ENCODE data around the gene SEC14L1. TPM values are rescaled to one million over a fixed set of nuclear protein-coding genes. Genes with fewer than 3 reads are reported as not detected.
"Not testable (repeated sequence)": the region's sequence is repeated elsewhere in the genome, so short reads cannot be mapped to it uniquely, and the experiment has no call there.

The SEC14L1 gene
- total RNA-seq, 1 donor from 2014 or later: 71.6 TPM

DNA sequence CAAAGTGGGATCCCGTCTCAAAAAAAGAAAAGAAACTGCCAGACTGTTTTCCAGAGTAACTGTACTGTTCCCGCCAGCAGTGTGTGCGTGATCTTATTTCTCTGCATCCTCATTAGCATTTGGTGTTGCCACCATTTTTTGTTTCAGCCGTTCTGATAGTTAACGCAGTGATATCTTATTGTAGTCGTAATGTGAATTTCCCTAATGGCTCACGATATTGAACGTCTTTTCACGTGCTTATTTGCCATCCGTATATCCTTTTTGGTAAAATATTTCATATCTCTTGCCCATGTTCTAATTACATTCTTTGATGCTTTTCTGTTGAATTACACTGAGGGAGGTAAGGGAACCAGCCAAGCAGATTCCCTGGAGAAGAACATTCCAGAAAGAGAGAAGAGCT, 92.4 kb downstream of the SEC14L1 start:
- intact Hi-C loops (cut with micrococcal nuclease): no loop called here

DNA sequence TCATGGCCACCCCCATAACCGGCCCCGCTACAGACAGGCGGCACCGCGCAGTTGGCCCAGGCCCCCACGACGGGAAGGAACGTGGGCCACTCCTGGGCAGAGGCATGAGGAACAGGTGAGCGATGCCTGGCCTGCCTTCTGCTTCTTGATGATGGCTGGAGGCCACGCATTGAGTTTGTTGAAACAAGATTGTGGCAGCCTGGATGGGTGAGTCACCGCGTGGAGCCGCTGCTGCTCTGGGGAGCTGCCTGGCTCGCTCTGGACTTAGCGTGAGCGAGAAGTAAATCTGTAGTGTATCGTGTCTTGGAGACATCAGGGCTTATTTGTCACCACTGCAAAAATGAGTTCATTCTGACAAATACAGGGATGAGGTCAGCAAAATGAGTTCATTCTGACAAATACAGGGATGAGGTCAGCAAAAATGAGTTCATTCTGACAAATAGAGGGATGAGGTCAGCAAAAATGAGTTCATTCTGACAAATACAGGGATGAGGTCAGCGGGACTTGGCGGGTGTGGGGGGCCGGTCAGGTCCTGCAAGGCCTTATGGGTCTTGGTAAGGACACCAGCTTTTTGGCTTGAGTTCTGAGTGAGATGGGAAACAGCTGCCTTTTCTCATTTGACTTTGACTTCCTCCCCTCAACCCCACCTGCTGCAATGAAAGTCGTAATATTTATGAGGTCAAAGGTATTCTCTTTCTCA, 93.0 kb downstream of the SEC14L1 start:
- intact Hi-C loops (cut with micrococcal nuclease): no loop called here

DNA sequence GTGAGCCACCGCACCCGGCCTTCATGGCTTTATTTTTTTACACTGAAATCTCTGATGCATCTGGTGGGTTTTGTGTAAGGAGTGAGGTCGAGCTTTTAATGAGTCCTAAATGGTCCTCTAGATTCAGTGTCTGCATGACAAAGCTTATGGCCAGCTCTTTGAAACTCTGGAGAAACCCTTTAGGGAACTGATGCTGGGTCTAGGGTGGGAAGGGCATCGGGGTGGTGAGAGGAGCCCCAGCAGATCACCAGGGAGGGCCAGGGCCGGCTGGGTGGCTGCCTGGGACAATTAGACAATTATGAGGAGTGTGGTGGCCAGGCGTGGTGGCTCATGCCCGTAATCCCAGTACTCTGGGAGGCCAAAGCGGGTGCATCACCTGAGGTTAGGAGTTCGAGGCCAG, 93.9 kb downstream of the SEC14L1 start:
- intact Hi-C loops (cut with micrococcal nuclease): no loop called here

DNA sequence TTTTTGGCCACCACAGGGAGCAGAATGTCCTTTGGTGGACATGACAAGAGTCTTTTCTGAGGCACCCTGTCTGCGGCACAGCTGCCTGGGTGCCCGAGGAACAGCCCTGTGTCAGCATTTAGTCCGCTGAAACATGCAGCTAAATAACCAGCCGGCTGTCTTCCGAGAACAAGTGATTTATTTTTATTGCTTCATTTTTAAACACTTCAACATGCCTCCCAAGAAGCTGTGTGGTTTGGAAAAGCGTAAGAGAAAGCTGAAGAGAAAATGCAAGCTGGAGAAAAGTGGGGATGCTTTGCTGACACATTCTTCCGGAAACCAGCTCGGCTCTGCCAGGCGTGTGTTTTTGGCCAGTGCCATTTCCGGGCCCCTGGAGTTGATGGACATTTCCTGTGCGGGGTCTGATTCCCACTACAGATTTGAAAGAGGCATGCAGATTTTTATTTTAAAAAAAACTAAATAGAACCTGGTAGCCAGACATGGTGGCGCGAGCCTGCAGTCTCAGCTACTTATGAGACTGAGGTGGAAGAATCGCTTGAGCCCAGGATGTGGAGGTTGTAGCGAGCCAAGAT, 94.7 kb downstream of the SEC14L1 start:
- intact Hi-C loops (cut with micrococcal nuclease): no loop called here

DNA sequence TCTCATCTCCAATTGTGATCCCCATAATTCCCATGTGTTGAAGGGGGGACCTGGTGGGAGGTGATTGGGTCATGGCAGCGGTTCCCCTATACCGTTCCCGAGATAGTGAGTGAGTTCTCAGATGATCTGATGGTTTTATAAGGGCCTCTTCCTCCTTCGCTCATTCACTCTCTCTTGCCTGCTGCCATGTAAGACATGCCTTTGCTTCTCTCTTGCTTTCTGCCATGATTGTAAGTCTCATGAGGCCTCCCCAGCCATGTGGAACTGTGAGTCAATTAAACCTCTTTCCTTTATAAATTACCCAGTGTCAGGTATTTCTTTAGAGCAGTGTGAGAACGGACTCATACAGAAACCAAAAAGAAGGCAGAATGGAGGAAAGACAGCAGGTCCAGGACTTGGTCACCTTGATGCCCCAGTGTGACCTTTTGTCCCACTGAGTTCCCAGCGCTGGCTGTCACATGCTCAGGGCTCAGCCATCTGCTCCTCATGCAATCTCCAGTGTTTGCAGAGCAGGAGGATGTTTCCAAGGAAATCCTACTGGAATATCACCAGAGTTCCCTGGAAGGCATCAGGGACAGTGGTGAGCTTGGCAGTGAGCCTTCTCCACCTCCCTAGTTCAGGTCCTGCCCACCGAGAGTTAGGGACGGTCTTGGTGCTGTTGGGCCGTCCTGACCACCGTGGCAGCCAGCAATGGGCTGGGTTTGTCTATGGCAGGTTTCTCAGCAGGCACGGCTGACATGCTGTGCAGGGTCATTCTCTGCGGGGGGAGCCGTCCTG, 96.7 kb downstream of the SEC14L1 start:
- intact Hi-C loops (cut with micrococcal nuclease): no loop called here

DNA sequence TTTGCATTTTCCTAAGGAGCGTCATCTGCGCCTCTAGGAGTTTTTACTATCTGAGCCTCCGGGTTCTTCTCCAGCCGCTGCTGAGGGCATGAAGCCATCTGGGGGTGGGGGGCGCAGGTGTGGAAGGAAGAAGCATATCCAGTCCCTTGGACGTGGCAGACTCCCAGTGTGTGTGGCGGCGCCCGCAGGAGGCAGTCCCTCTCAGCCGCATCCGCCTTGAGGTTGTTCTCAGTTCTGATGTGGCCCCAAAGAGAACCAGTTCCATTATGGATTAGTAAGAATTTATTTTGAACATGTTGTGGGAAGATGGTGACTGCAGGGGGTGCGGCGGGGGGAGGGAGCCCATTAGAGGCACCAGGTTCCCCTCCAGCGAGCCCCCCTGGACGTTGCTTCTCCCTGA, 100.2 kb downstream of the SEC14L1 start:
- intact Hi-C loops (cut with micrococcal nuclease): no loop called here

DNA sequence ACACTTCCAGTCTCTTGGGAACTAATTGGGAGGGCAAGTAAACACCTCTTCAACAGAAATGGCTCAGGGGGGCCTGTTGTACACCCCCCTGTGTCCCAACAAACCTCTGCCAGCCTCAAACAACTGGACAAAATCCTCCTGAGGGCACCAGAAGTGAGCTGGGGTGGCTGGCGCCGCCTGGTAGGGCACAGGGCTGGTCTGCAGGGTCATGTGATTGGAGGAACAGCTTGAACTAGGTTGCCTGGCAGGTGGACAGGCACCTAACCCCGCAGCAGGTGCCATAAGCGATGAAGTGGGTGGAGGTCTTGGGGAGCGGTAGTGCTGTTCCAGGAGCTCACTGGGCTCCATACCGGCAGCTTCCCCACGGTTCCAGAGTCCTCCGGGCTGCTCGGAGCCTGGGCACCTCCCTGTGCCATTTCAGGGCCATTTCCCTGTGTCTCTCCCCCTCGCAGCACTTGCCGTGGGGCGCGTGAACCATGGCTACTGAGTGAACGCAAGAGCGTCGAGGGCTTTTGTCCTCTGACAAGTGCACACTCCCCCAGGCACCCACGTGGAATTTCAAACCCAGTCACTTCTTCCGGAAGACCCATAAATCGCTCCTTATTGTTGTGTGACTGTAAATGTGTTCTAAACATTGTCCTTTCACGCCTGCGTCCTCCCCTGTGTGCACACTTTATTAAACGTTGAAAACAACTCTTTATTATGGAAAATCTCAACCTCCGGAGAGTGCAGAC, 101.5 kb downstream of the SEC14L1 start:
- intact Hi-C loops (cut with micrococcal nuclease): no loop called here

DNA sequence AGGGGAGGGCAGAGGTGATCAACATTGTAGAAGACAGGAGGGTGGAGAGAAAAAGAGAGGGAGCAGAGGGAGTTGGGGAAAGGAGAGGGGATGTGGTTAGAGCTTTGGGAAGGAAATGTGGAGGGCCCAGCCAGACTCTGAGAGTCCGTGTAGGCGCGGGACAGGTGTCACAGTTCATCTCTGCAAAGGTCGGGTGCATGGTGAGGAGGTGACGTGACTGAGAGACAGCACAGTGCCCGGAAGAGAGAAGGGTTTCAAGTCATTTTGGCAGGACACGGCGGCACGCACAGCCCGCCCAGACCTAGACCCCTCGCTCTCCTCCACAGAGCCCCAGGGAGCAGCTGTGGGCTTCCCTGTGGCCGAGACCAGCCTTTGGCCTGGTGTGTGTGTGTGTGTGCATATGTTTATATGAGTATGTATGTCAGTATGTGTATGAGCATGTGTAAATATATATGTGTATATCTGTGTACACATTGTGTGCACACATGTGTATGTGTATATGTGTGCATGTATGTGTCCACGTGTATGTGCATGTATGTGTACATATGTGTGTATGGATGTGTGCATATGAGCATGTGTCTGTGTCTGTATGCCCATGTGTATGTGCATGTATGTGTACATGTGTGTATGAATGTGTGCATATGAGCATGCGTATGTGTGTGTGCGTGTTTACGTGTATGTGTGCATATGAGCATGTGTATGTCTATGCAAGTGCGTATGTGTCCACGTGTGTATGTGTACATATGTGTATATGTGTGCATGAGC, 104.6 kb downstream of the SEC14L1 start:
- intact Hi-C loops (cut with micrococcal nuclease): no loop called here

DNA sequence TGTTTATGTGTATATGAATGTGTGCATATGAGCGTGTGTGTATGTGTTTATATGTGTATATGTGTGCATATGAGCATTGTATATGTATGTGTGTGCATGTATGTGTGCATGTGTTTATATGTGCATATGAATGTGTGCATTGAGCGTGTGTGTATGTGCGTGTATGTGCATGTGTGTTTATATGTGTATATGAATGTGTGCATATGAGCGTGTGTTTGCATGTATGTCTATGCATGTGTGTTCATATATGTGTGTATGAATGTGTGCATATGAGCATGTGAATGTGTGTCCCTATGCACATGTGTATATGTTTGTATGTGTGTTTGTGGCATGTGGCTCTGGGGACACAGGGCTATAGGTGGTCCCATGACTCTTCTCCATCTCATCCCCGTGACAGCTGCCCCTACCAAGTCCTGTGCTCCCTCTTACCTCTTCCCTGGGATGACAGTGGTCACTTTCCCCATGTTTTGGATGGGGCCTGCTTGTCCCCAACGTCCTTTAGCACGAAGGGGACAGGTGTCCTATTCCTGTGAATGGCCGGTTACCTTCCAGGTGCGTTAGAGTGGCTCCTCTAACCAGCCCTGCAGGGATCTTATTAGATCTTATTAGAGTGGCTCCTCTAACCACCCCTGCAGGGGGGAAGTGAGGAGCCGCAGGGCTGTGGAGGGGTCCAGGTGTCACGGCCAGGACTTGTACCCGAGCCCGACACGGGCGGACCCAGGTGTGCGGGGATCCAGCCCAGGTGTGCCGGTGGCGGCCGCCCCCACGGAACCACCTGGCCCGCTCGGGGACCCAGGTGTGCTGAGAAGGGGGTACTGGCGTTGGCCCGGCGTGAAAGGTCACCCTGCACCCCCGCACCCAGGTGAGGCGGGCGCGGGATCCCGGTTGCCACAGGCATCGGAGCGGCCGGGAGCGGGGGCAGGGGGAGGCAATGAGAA, 105.6 kb downstream of the SEC14L1 start:
- intact Hi-C loops (cut with micrococcal nuclease): loop anchor here (1.0 kb wide), 2 partner anchors 160 to 378 kb away; partner anchors contain the start of gene MGAT5B

DNA sequence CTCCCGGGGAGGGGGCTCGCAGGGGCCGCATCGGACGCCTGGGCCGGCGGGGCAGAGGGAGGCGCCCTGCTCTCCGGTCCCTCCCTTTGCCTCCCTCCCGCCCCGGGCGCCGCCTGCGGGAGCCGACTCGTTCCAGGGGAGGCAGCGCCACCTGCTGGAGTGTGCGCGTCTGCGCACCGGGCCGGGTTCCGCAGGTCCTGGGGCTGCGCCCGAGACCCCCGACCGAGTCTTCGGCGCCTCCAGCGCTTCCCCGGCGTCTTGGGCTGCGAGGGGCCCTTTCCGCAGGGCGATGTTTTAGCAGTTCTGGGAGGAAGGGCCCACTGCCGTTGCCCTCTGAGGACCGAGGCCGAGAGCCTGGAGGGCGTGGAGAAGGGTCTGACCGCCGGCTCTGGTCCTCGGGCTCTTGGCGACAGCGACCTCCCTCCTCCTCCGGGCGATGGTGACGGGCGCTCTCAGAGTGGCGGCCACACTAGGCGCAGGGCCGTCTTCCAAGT, 106.3 kb downstream of the SEC14L1 start:
- intact Hi-C loops (cut with micrococcal nuclease): loop anchor here (1.0 kb wide), 2 partner anchors 161 to 379 kb away; partner anchors contain the start of gene MGAT5B

DNA sequence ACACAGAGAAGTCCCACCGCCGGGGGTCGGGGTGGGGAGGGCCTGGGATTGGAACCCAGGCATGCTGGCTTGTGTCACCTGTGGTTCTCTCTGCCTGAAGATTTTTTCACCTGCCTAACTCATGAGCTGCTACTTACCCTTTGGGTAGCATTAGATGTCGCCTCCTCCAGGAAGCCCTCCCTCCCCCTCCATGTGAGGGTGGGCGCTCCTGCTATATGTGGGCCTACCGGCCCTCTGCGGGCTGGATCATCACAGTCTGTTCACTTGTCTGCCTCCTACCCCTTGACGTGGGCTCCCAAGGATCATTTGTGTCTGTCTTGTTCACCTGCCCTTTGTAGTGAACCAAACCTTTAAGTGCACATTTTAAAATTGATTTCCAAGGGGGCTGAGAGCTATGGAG, 106.8 kb downstream of the SEC14L1 start:
- intact Hi-C loops (cut with micrococcal nuclease): loop anchor here (1.0 kb wide), 2 partner anchors 161 to 379 kb away; partner anchors contain the start of gene MGAT5B

DNA sequence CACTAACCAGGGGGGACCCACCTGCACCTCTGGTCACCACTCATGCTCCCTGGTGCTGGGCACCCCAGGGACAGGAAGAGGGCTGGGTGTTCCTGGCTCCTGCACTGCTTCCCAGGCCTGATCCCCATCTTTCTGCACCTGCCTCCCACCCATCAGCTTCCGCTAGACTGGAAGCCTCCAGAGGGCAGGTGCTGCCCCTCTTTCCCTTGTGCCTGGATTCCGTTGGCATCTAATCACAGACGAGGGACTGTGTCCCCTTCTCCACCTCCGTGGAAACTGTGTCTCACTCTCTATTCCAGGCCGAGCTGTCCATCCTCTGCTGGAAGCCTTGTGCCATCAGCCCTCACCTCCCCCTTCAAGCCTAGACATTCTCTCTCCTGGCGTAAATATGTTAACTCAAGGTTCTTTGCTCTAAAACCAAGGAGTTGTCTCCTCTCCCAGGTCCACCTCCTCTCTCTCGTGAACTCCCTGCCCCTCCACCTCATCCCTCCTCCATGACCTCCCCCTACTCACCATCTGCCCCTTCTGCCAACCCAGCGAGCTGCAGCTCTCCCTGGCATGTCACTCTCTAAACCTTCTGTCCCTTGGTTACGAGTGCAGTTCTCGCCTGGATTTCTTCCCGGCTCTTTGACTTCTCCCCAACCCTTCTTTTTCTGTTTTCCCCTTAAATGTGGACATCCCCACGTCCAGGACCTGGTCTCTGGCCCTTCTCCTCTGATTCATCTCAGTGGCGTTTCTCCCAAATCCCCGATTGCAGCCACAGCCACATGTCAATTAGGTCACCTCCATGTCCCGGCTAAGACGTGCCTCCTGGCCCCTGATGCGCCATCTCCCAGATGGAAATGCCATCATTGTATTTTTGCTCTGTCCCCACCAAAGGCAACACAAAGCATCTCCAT, 107.7 kb downstream of the SEC14L1 start:
- intact Hi-C loops (cut with micrococcal nuclease): no loop called here

DNA sequence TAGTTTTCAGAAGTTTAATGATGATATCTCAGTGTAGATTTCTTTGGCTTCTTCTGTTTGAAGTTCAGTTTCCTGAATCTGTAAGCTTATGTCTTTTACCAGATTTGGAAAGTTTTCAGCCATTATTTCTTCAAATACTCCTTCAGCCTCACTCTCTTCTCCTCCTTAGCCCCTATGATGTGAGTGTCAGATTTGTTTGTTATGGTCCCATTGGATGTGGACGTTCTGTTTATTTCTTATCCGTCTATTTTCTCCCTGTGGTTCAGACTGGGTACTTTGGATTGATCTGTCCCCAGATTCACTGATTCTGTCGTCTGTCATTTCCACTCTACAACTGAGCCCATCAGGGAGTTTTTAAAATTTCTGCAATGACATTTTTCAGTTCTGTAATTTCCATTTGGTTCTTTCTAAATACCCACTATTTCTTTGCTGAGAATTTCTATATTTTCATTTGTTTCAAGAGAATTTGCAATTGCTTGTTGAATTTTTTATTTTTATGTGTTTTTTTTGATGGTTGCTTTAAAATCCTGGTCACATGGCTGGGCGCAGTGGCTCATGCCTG, 110.9 kb downstream of the SEC14L1 start:
- intact Hi-C loops (cut with micrococcal nuclease): no loop called here

DNA sequence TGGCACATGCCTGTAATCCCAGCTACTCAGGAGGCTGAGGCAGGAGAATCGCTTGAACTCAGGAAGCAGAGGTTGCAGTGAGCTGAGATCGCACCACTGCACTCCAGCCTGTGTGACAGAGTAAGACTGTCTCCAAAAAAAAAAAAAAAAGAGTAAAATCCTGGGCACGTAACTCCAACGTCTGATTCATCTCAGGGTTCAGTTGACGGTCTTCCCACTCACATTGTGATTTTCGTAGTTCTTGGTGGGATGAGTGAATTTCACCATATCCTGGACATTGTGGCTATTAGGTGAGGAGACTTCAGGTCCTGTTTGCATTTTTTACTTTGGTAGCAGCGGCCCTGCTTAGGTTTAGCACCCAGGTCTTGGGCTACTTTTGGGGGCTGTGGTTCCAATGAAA, 111.5 kb downstream of the SEC14L1 start:
- intact Hi-C loops (cut with micrococcal nuclease): not testable (repeated sequence)

DNA sequence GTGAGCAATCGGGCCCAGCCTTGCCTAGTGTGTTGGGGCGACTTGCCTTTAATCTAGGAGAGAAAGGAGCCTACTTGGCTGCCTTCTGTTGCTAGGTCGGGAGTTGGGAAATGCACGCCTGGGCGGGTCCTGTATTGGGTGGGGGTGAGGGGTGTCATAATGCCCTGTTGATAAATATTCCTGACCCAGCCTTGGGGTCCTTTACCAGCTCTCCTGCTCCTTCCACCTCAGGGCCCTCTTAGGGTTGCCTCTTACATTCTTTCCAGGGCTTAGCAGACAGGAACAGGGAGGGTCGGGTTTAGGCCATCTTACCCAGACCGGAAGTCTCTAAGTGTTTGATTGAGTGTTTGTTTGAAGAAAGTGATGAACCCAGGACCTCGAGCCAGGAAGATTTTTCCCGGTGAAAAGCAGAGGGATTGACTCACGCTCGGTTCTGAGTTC, 112.9 kb downstream of the SEC14L1 start:
- intact Hi-C loops (cut with micrococcal nuclease): no loop called here

DNA sequence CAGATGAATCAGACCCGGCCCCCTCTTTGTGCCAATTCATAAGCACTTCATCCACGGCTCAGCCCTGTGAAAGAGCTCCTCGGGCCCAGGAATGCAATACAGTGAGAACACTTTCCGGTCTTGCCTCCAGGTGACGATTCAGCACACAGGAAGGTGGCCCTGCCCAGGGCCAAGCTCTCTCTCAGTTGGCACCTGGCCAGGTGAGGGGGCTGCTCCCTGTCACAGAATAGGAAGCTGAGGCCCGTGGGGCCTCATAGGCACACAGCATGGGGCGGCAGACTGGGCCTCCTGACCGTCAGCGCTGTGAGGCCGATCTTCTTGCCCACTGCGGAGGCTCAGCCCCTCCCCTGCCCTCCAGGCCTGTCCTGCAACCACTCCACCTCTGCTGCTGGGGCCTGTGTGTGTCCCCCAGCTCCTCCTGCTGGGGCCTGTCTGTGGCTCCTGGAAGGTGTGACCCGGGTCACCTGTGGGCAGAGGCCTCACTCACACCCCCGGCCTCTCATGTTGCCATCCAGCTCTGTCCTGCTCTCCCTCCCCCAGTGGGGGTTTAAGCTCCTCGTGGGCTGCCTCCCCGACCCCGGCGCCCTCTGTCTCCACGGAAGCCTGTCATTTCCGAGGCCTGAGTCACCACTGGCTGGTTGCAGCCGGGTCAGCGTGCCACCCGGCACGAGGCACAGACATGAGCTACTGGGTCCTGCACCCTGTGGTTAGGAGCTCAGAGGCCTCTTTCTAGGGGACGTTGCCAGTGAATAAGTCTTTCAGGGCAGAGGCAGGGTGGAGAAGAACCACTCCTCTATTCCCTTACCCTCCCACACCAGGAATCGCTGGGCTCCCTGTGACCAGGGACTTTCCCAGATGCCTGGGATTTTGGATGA, 114.4 kb downstream of the SEC14L1 start:
- intact Hi-C loops (cut with micrococcal nuclease): no loop called here

DNA sequence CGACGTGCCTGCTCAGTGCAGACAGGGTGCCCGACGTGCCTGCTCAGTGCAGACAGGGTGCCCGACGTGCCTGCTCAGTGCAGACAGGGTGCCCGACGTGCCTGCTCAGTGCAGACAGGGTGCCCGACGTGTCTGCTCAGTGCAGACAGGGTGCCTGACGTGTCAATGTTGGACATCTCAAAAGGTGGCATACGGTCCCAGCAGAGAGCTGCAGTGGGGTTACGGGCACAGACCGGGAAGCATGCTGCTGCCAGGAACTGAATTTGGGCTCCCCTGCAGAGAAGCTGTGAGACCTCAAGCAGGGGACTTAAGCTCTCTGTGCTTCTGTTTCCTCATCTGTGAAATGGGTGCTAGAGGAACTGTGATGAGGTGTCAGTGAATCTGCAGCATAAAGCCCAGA, 115.2 kb downstream of the SEC14L1 start:
- intact Hi-C loops (cut with micrococcal nuclease): not testable (repeated sequence)

All from T-helper 2 cell treated with Interferon-gamma antibody and Interleukin-4, amounts not matched to agents 100 ng/mL and 5 ng/mL, for 36 hours (primary cell).